HG03565 (cell line): ENCODE results near the gene BBX.

Experiments used
- ATAC-seq: cut with Tn5 transposase; IDR thresholded peaks from one replicate; pipeline ENCODE4 v1.9.1; 2021; ENCODE audit warnings: mild to moderate bottlenecking, moderate library complexity; ENCODE audit not compliant: unreplicated experiment

Gene BBX

GRCh38 chr3:107644631-107645030, 121.9 kb downstream of the BBX start:
- ATAC-seq, result no peak

GRCh38 chr3:107650788-107651187, 128.0 kb downstream of the BBX start:
- no peak for ATAC-seq

GRCh38 chr3:107651782-107652181, 129.0 kb downstream of the BBX start:
- peak; percentile 71 for ATAC-seq

- no peak for ATAC-seq
Measured at GRCh38 chr3:107654218-107654617, 131.5 kb downstream of the BBX start.

- no peak for ATAC-seq
Measured at GRCh38 chr3:107657971-107658370, 135.2 kb downstream of the BBX start.

GRCh38 chr3:107660306-107660976, 137.7 kb downstream of the BBX start:
- ATAC-seq, result no peak

GRCh38 chr3:107661447-107662123, 138.8 kb downstream of the BBX start:
- peak; percentile 57 for ATAC-seq

GRCh38 chr3:107662124-107662507, 139.4 kb downstream of the BBX start:
- no peak for ATAC-seq

GRCh38 chr3:107662586-107662985, 139.8 kb downstream of the BBX start:
- no peak for ATAC-seq

- no peak for ATAC-seq
Measured at GRCh38 chr3:107663266-107663665, 140.5 kb downstream of the BBX start.

- ATAC-seq, result no peak
Measured at GRCh38 chr3:107664614-107665013, 141.9 kb downstream of the BBX start.

- ATAC-seq, result no peak
Measured at GRCh38 chr3:107665351-107665750, 142.6 kb downstream of the BBX start.

GRCh38 chr3:107666853-107667252, 144.1 kb downstream of the BBX start:
- no peak for ATAC-seq

- ATAC-seq, result no peak
Measured at GRCh38 chr3:107668416-107668815, 145.7 kb downstream of the BBX start.

GRCh38 chr3:107668963-107669362, 146.2 kb downstream of the BBX start:
- ATAC-seq, result no peak

- no peak for ATAC-seq
Measured at GRCh38 chr3:107669669-107670068, 146.9 kb downstream of the BBX start.

- no peak for ATAC-seq
Measured at GRCh38 chr3:107670986-107671385, 148.2 kb downstream of the BBX start.

GRCh38 chr3:107674371-107674770, 151.6 kb downstream of the BBX start:
- no peak for ATAC-seq

- no peak for ATAC-seq
Measured at GRCh38 chr3:107675233-107675900, 152.6 kb downstream of the BBX start.

GRCh38 chr3:107676469-107677309, 153.9 kb downstream of the BBX start:
- no peak for ATAC-seq

- ATAC-seq, result no peak
Measured at GRCh38 chr3:107679921-107680320, 157.2 kb downstream of the BBX start.
